SK-N-MC (cell line): ENCODE measurements around the gene SMYD3.

Experiments
- EZH2 ChIP-seq: fragments of 200-600 bp; sonication (generic); IDR thresholded peaks from one replicate; pipeline ENCODE4 v1.6.1; 2017; ENCODE audit warnings: antibody characterized with exemption
- FOXP2 ChIP-seq: optimal IDR thresholded peaks from 2 replicates; pipeline ENCODE3; 2011; ENCODE audit warnings: mild to moderate bottlenecking, moderate library complexity; ENCODE audit not compliant: insufficient read depth; ENCODE audit errors: extremely low read length, control extremely low read depth
- POLR2AphosphoS5 ChIP-seq: IDR thresholded peaks from 2 replicates; pipeline ENCODE4 v1.6.1; 2012; ENCODE audit warnings: mild to moderate bottlenecking, low read depth, low read length, borderline replicate concordance

GRCh38 chr1:245888809-245889208 lies 618.3 kb downstream of the SMYD3 start:
- TF ChIP-seq POLR2AphosphoS5: no peak
- TF ChIP-seq EZH2: no peak
- TF ChIP-seq FOXP2: no peak
